Sigmoid colon (tissue), 7 donors: ENCODE results near the gene THEM5. TPM values are rescaled to one million over a fixed set of nuclear protein-coding genes. Genes with fewer than 3 reads are reported as not detected.
A peak's percentile ranks its signal among the peaks of the same experiment; 100 is the strongest.

ENCODE experiments used
- DNase-seq: peaks from one replicate; pipeline ENCODE4 v3.0.0-alpha.2; 2019
- H3K27ac ChIP-seq, 4 donors: fragments of 200-600 bp; sonication (generic); one replicate each; pipeline ENCODE4 v1.5.1; 2016 to 2019; ENCODE audit warnings: mild to moderate bottlenecking in 1 of 4
- H3K27me3 ChIP-seq, 3 donors: fragments of 200-600 bp; sonication (generic); one replicate each; pipeline ENCODE4 v1.5.1; 2019; ENCODE audit warnings: mild to moderate bottlenecking in 1 of 3
- H3K36me3 ChIP-seq, 4 donors: fragments of 200-600 bp; sonication (generic); one replicate each; pipeline ENCODE4 v1.5.1; 2016 to 2019
- H3K4me1 ChIP-seq, 4 donors: fragments of 200-600 bp; sonication (generic); one replicate each; pipeline ENCODE4 v1.5.1; 2017 to 2019
- H3K4me3 ChIP-seq, 4 donors: fragments of 200-600 bp; sonication (generic); one replicate each; pipeline ENCODE4 v1.5.1; 2017 to 2019; ENCODE audit warnings: mild to moderate bottlenecking in 2 of 4, moderate library complexity in 1 of 4
- H3K9me3 ChIP-seq, 4 donors: fragments of 200-600 bp in 3 of 4; sonication (generic) in 3 of 4; one replicate each; pipeline versions ENCODE4 v1.5.1 to v1.6.1; 2013 to 2019
- CTCF ChIP-seq, 4 experiments: fragments of 450-650 bp in 3 of 4; fragments of 200-600 bp in 1 of 4; IDR thresholded peaks; one replicate each; pipeline ENCODE4 v1.5.1; 2016 to 2019; ENCODE audit warnings: antibody characterized with exemption in 4 of 4, mild to moderate bottlenecking in 3 of 4, moderate library complexity in 2 of 4
- EP300 ChIP-seq, 4 donors: sonication (generic); formaldehyde crosslinking; IDR thresholded peaks; one replicate each; pipeline ENCODE4 v1.6.1; 2017; ENCODE audit warnings: antibody characterized with exemption in 4 of 4
- POLR2A ChIP-seq, 2 donors: fragments of 450-650 bp; IDR thresholded peaks; one replicate each; pipeline ENCODE4 v1.6.1; 2016; ENCODE audit warnings: antibody characterized with exemption in 2 of 2, mild to moderate bottlenecking in 2 of 2, moderate library complexity in 2 of 2
- POLR2AphosphoS5 ChIP-seq, 4 donors: sonication (generic); formaldehyde crosslinking; IDR thresholded peaks; one replicate each; pipeline ENCODE4 v1.6.1; 2017; ENCODE audit warnings: antibody characterized with exemption in 4 of 4
- WGBS, 2 donors: extraction: QIAGEN DNeasy Blood & Tissue Kit; methylation state at CpG; one replicate each; pipeline ENCODE4 v1.1.7; 2013; 5-methylcytosine and 5-hydroxymethylcytosine counted together
- intact Hi-C: fragments of 100-400 bp; cut with DNase I; formaldehyde crosslinking; loops from one replicate; pipeline ENCODE4 v1.15.1; 2023
- polyA plus RNA-seq, 3 donors: library from polyadenylated mRNA; stranded (reverse); fragments of 200-250 nt; gene quantifications; one replicate each; pipeline ENCODE4 v1.2.3, GENCODE V29; 2013
- total RNA-seq, 4 donors: library from RNA; depleted of rRNA; stranded (reverse); fragments of >200 nt; gene quantifications; one replicate each; pipeline ENCODE4 v1.1.0, GENCODE V29; 2016
- donor health status: healthy with polysubstance abuse.
- donor health status: Bipolar disorder and iron deficiency.
- donor health status: healthy.

THEM5 gene
- total and polyA plus RNA-seq, 7 donors = not detected

DNA sequence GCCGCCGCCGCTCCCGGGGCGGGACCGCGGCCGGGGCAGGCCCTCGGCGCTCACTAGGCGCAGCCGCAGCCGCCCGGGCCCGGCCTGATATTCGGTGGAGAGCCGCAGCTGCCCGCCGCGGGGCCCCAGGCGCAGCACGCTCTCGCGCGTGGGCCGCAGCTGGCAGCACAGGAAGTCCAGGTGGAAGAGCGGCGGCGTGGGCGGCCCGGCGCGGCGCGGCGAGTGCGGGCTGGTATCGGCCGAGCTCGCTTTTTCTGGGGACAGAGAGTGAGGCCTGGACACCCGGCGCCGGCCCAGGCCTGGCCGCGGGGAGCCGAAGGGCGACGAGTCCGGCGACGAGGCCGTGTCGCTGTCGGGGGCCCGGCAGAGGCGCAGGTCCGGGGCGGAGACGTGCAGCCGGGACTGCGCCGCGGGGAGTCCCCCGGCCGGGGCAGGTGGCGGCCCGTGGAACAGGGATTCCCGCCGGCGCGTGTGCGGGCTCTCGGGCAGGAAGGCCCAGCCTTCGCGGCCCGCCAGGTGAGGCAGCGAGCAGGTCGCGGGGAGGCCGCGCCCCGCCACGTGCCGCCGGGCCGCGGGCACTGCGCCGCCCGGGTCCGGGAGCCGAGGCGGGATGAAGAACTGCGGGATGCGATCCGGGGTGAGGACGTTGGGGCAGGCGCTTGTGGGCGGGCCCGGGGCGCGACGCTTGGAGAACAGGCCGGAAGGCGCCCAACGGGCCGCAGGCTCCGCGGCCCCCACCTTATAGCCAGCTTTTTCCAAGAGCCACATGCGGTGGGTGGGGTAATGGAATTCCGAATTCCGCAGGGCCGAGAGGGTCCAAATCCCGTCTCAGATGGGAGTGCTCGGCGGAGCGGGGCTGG lies 15.1 kb downstream of the THEM5 start:
- Histone ChIP-seq H3K4me3 (peak overlapping the region; percentile 10 to 56 (median 44)), H3K4me1 (peaks cover 0 to 27% (median 25%) of the 10 kb centered on the region in 4 donors), H3K36me3 (no peaks in the 10 kb centered on the region), H3K9me3 (no peaks in the 10 kb centered on the region), H3K27me3 (peaks cover 30 to 74% (median 36%) of the 10 kb centered on the region in 3 donors), H3K27ac (peak overlapping the region in 1 of 4 donors; percentile 8)
- 28 to 76% methylated on average over 117 of the region's 117 CpGs for WGBS, 2 donors
- no peak for TF ChIP-seq POLR2AphosphoS5 (IDR thresholded peaks at IDR 0.05)
- TF ChIP-seq EP300 (IDR thresholded peaks at IDR 0.05) = no peak
- TF ChIP-seq POLR2A (IDR thresholded peaks at IDR 0.05) = no peak
- TF ChIP-seq CTCF (IDR thresholded peaks at IDR 0.05) = no peak
- no peak for DNase-seq
- intact Hi-C loops = no loop called here

DNA sequence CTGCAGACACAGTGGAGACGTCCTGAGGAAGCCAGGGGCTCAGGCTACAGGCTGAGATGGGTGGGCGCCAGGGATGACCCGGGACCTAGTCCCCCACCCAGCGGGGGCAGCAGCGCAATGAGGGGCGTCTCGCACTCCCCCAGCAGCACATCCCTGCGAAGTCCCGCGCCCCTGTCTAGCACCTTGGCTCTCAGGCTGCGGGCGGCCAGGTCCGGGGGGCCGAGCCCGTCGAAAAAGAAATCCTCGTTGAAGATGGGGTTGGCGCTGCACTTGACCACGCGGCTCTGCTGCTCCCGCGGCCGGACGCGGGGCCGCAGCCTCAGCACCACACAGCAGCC lies 15.7 kb downstream of the THEM5 start:
- intact Hi-C loops = no loop called here
- no peak overlapping the region for H3K27ac ChIP-seq
- H3K36me3 ChIP-seq = no peaks in the 10 kb centered on the region
- H3K27me3 ChIP-seq = peaks cover 30 to 80% (median 36%) of the 10 kb centered on the region in 3 donors
- TF ChIP-seq POLR2A (IDR thresholded peaks at IDR 0.05) (no peak), POLR2AphosphoS5 (IDR thresholded peaks at IDR 0.05) (no peak), CTCF (IDR thresholded peaks at IDR 0.05) (no peak), EP300 (IDR thresholded peaks at IDR 0.05) (no peak)
- H3K4me3 ChIP-seq = peak overlapping the region in 3 of 4 donors; percentile 35 to 56 (median 52)
- peaks cover 0 to 27% (median 25%) of the 10 kb centered on the region in 4 donors for H3K4me1 ChIP-seq
- no peak for DNase-seq
- no peaks in the 10 kb centered on the region for H3K9me3 ChIP-seq
- 25 to 77% methylated on average over 26 of the region's 26 CpGs for WGBS, 2 donors

- intact Hi-C loops = no loop called here
- Histone ChIP-seq H3K4me1 (peaks cover 0 to 31% (median 29%) of the 10 kb centered on the region in 4 donors), H3K27me3 (peaks cover 30 to 82% (median 36%) of the 10 kb centered on the region in 3 donors), H3K36me3 (no peaks in the 10 kb centered on the region), H3K4me3 (no peak overlapping the region), H3K27ac (no peak overlapping the region), H3K9me3 (no peaks in the 10 kb centered on the region)
- 18 to 31% methylated on average over 3 of the region's 3 CpGs for WGBS, 2 donors
- DNase-seq = no peak
- TF ChIP-seq CTCF (IDR thresholded peaks at IDR 0.05) = no peak
- no peak for TF ChIP-seq POLR2A (IDR thresholded peaks at IDR 0.05)
- TF ChIP-seq EP300 (IDR thresholded peaks at IDR 0.05) = no peak
- TF ChIP-seq POLR2AphosphoS5 (IDR thresholded peaks at IDR 0.05) = no peak
Measured at GRCh38 chr1:151837197-151837596, 16.3 kb downstream of the THEM5 start.

DNA sequence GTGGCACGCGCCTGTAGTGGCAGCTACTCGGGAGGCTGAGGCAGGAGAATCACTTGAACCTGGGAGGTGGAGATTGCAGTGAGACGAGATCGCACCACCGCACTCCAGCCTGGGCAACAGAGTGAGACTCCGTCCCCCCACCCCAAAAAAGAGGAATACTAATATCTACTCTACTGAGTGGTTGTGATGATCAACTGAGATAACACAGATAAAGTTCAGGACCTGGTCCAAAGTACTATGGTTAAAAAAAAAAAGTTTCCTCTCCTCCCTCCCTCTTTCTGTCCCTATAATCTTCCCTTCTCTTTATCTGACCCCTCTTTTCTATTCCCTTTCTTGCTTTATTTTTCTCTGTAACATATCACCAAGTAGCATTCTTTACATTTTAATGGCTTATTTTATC lies 17.9 kb downstream of the THEM5 start:
- 94 to 96% methylated on average over 7 of the region's 7 CpGs for WGBS, 2 donors
- H3K4me1 ChIP-seq = peaks cover 0 to 32% (median 29%) of the 10 kb centered on the region in 4 donors
- no peak overlapping the region for H3K27ac ChIP-seq
- no peaks in the 10 kb centered on the region for H3K36me3 ChIP-seq
- DNase-seq = no peak
- TF ChIP-seq CTCF (IDR thresholded peaks at IDR 0.05) (no peak), EP300 (IDR thresholded peaks at IDR 0.05) (no peak), POLR2AphosphoS5 (IDR thresholded peaks at IDR 0.05) (no peak), POLR2A (IDR thresholded peaks at IDR 0.05) (no peak)
- no peak overlapping the region for H3K4me3 ChIP-seq
- peaks cover 30 to 88% (median 42%) of the 10 kb centered on the region in 3 donors for H3K27me3 ChIP-seq
- intact Hi-C loops = no loop called here
- no peaks in the 10 kb centered on the region for H3K9me3 ChIP-seq
